ENCODE results near the gene KBTBD12. TPM values are rescaled to one million over a fixed set of nuclear protein-coding genes. Genes with fewer than 3 reads are reported as not detected.
"Not testable (repeated sequence)": the region's sequence is repeated elsewhere in the genome, so short reads cannot be mapped to it uniquely, and the experiment has no call there.

The KBTBD12 gene
- 0.05 TPM for total RNA-seq

- DNase-seq (ENCODE audit: low spot score) = peak; percentile 51
- ATAC-seq = peak; percentile 72
These were observed at the start of gene KBTBD12 for GRCh38 chr3:127915115-127915936. Gene KBTBD12, plus strand, starts transcription at chr3:127915232. Its CDS starts 7,830 bp downstream, at chr3:127923062.

GRCh38 chr3:127865941-127866340 lies 49.1 kb upstream of the KBTBD12 start:
- no peak for ATAC-seq
- DNase-seq (ENCODE audit: low spot score) = no peak

- ATAC-seq = no peak
- no peak for DNase-seq (ENCODE audit: low spot score)
These were observed 47.6 kb upstream of the KBTBD12 start for GRCh38 chr3:127867412-127867811.

GRCh38 chr3:127867986-127868385 lies 47.0 kb upstream of the KBTBD12 start:
- no peak for DNase-seq (ENCODE audit: low spot score)
- no peak for ATAC-seq

- no peak for ATAC-seq
- DNase-seq (ENCODE audit: low spot score) = no peak
These were observed 44.9 kb upstream of the KBTBD12 start for GRCh38 chr3:127870156-127870555.

- not testable (repeated sequence) for DNase-seq (ENCODE audit: low spot score); ATAC-seq
These were observed 40.9 kb upstream of the KBTBD12 start for GRCh38 chr3:127874097-127874496.

- no peak for ATAC-seq
These were observed 33.4 kb upstream of the KBTBD12 start for GRCh38 chr3:127881586-127881985.

GRCh38 chr3:127884041-127884440 lies 31.0 kb upstream of the KBTBD12 start:
- no peak for DNase-seq (ENCODE audit: low spot score)
- no peak for ATAC-seq

More at GRCh38 chr3:127881586-127881985, 33.4 kb upstream of the KBTBD12 start:
- DNase-seq (ENCODE audit: low spot score) = no peak

GRCh38 chr3:127886231-127886955 lies 28.6 kb upstream of the KBTBD12 start:
- DNase-seq (ENCODE audit: low spot score) (no peak), ATAC-seq (no peak)

GRCh38 chr3:127886956-127887231 lies 28.1 kb upstream of the KBTBD12 start:
- ATAC-seq (no peak), DNase-seq (ENCODE audit: low spot score) (no peak)

GRCh38 chr3:127887321-127887720 lies 27.7 kb upstream of the KBTBD12 start:
- no peak for DNase-seq (ENCODE audit: low spot score)
- no peak for ATAC-seq

- ATAC-seq = no peak
- DNase-seq (ENCODE audit: low spot score) = no peak
These were observed 26.9 kb upstream of the KBTBD12 start for GRCh38 chr3:127888156-127888555.

GRCh38 chr3:127888564-127889107 lies 26.4 kb upstream of the KBTBD12 start:
- DNase-seq (ENCODE audit: low spot score) (no peak), ATAC-seq (no peak)

- DNase-seq (ENCODE audit: low spot score) = no peak
- no peak for ATAC-seq
These were observed 25.6 kb upstream of the KBTBD12 start for GRCh38 chr3:127889461-127889863.

- DNase-seq (ENCODE audit: low spot score) = no peak
- ATAC-seq = no peak
These were observed 24.9 kb upstream of the KBTBD12 start for GRCh38 chr3:127889976-127890650.

GRCh38 chr3:127890651-127891290 lies 24.3 kb upstream of the KBTBD12 start:
- DNase-seq (ENCODE audit: low spot score); ATAC-seq: not testable (repeated sequence)

GRCh38 chr3:127894481-127894880 lies 20.6 kb upstream of the KBTBD12 start:
- ATAC-seq (no peak), DNase-seq (ENCODE audit: low spot score) (no peak)

- ATAC-seq (no peak), DNase-seq (ENCODE audit: low spot score) (no peak)
These were observed 15.8 kb upstream of the KBTBD12 start for GRCh38 chr3:127899200-127899599.

- ATAC-seq (no peak), DNase-seq (ENCODE audit: low spot score) (no peak)
These were observed 15.3 kb upstream of the KBTBD12 start for GRCh38 chr3:127899766-127900165.

- DNase-seq (ENCODE audit: low spot score) (no peak), ATAC-seq (no peak)
These were observed 14.5 kb upstream of the KBTBD12 start for GRCh38 chr3:127900536-127900935.

GRCh38 chr3:127902486-127902885 lies 12.5 kb upstream of the KBTBD12 start:
- ATAC-seq = no peak

More at GRCh38 chr3:127902486-127902885, 12.5 kb upstream of the KBTBD12 start:
- DNase-seq (ENCODE audit: low spot score) = no peak
